Heart left ventricle (tissue), 16 donors: ENCODE data around the gene RACGAP1. TPM values are rescaled to one million over a fixed set of nuclear protein-coding genes. Genes with fewer than 3 reads are reported as not detected.

Experiments used
- ATAC-seq, 4 donors: fragments of 200-7000 bp; cut with Tn5 transposase; one replicate each; pipeline ENCODE4 v1.9.1; 2020 to 2022; ENCODE audit warnings: moderate library complexity in 4 of 4, mild to moderate bottlenecking in 3 of 4, moderate number of reproducible peaks in 1 of 4
- DNase-seq, 5 donors: peaks; one replicate each; pipeline ENCODE4 v3.0.0-alpha.2; 2020
- H3K27ac ChIP-seq, 12 donors: fragments of 200-600 bp; sonication (generic) in 4 of 12; one replicate each; pipeline versions ENCODE4 v1.5.0 to v1.8.0; 2016 to 2022; ENCODE audit warnings: mild to moderate bottlenecking in 2 of 12
- H3K27me3 ChIP-seq, 9 donors: fragments of 200-600 bp; sonication (generic) in 2 of 9; one replicate each; pipeline versions ENCODE4 v1.5.1 to v1.8.0; 2016 to 2022; ENCODE audit warnings: mild to moderate bottlenecking in 3 of 9
- H3K36me3 ChIP-seq, 9 donors: fragments of 200-600 bp; sonication (generic) in 2 of 9; one replicate each; pipeline versions ENCODE4 v1.5.0 to v1.8.0; 2018 to 2022; ENCODE audit warnings: mild to moderate bottlenecking in 2 of 9
- H3K4me1 ChIP-seq, 12 donors: fragments of 200-600 bp; sonication (generic) in 4 of 12; one replicate each; pipeline versions ENCODE4 v1.5.0 to v1.8.0; 2016 to 2022; ENCODE audit warnings: mild to moderate bottlenecking in 3 of 12
- H3K4me3 ChIP-seq, 12 donors: fragments of 200-600 bp; sonication (generic) in 4 of 12; one replicate each; pipeline versions ENCODE4 v1.5.0 to v1.8.0; 2017 to 2022; ENCODE audit warnings: mild to moderate bottlenecking in 9 of 12, moderate library complexity in 4 of 12
- H3K9me3 ChIP-seq, 12 donors: fragments of 200-600 bp; sonication (generic) in 4 of 12; one replicate each; pipeline versions ENCODE4 v1.5.0 to v1.8.0; 2016 to 2022; ENCODE audit warnings: mild to moderate bottlenecking in 1 of 12
- POLR2A ChIP-seq, 2 donors: fragments of 450-650 bp; IDR thresholded peaks; one replicate each; pipeline ENCODE4 v1.6.1; 2017; ENCODE audit warnings: antibody characterized with exemption in 2 of 2, mild to moderate bottlenecking in 2 of 2, moderate library complexity in 2 of 2
- WGBS, 4 donors: extraction: QIAGEN DNeasy Blood & Tissue Kit in 2 of 4; methylation state at CpG; one replicate each; pipeline versions ENCODE4 v1.1.5 to v1.1.7; 2013 to 2018; 5-methylcytosine and 5-hydroxymethylcytosine counted together
- intact Hi-C, 10 donors: fragments of 100-400 bp; cut with DNase I; formaldehyde crosslinking; loops; one replicate each; pipeline versions ENCODE4 v1.11.1 to v1.14.2; 2022
- polyA plus RNA-seq, 2 donors: library from polyadenylated mRNA; stranded (reverse); fragments of 200-250 nt; gene quantifications; one replicate each; pipeline ENCODE4 v1.2.3, GENCODE V29; 2013
- total RNA-seq, 9 donors: library from RNA; depleted of rRNA in 2 of 9; stranded (reverse); fragments of >200 nt in 2 of 9; fragmentation: NEBNext Ultra II Directional in 3 of 9; extraction: Animal tissue kit (Norgen Biotek cat#: 25700) in 3 of 9; gene quantifications; one replicate each; pipeline versions ENCODE4 v1.1.0 to v1.2.4, GENCODE V29; 2016 to 2023
- TF ChIP-seq, protein P1 (sequence below), 12 donors: fragments of 200-600 bp; sonication (generic) in 4 of 12; IDR thresholded peaks; one replicate each; pipeline versions ENCODE4 v1.5.0 to v1.8.0; 2018 to 2022; ENCODE audit warnings: antibody characterized with exemption in 12 of 12, mild to moderate bottlenecking in 5 of 12
- donor health status: ischemic (EF 13 %, LVEDD 7.1; RV severe dilation, severe dysfunction).
- donor health status: healthy with polysubstance abuse.
- donor health status: DM: no; HTN: yes; CAD: no.
- donor health status: DM: no; HTN: no; CAD: no.
- donor health status: ischemic (EF 25% LVEDD 6.9; RV normal size, moderate dysfunction).
- donor health status: ischemic (EF 25% LVEDD 5.7; RV mildly dilated, moderate dysfunction).
- donor health status: healthy.
- donor health status: DM: yes; HTN: yes; CAD: no.
- donor health status: ischemic (EF 35%, LVEDD 5.7; RV mildly dilated, moderate dysfunction).
- donor health status: nonischemic (EF 11% LVEDD 7.7; RV severe dilation, severe dysfunction).
- donor health status: DM: yes; HTN: yes; CAD: no.
- donor health status: PGD.
- donor health status: ischemic (EF 29% LVEDD 5.4; RV normal size, mild dysfunction).
- donor health status: nonischemic (EF 23%, LVEDD 6.1; RV moderate dilation, normal function).

The RACGAP1 gene
- total and polyA plus RNA-seq, 11 donors, result 0.91 to 17.8 (median 5.2) TPM

- 75 to 92% (median 88%) methylated on average over 13 to 18 of the region's 18 CpGs for WGBS, 4 donors
- intact Hi-C loops, result loop anchor here in 1 of 10 donors (5.0 kb wide), 1 partner anchor 84 kb away; the partner anchor contains the start of gene ASIC1
- no peaks in the 10 kb centered on the region for H3K36me3 ChIP-seq
- no peak for DNase-seq
- no peak for TF ChIP-seq POLR2A (IDR thresholded peaks at IDR 0.05)
- TF ChIP-seq, protein P1, sequence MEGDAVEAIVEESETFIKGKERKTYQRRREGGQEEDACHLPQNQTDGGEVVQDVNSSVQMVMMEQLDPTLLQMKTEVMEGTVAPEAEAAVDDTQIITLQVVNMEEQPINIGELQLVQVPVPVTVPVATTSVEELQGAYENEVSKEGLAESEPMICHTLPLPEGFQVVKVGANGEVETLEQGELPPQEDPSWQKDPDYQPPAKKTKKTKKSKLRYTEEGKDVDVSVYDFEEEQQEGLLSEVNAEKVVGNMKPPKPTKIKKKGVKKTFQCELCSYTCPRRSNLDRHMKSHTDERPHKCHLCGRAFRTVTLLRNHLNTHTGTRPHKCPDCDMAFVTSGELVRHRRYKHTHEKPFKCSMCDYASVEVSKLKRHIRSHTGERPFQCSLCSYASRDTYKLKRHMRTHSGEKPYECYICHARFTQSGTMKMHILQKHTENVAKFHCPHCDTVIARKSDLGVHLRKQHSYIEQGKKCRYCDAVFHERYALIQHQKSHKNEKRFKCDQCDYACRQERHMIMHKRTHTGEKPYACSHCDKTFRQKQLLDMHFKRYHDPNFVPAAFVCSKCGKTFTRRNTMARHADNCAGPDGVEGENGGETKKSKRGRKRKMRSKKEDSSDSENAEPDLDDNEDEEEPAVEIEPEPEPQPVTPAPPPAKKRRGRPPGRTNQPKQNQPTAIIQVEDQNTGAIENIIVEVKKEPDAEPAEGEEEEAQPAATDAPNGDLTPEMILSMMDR (IDR thresholded peaks at IDR 0.05), result no peak
- no peak for ATAC-seq
- peaks cover 0 to 22% (median 7%) of the 10 kb centered on the region in 9 donors for H3K27me3 ChIP-seq
- H3K27ac ChIP-seq, result no peak within 1 kb of the TSS
- H3K9me3 ChIP-seq, result no peaks in the 10 kb centered on the region
- no peak within 1 kb of the TSS for H3K4me3 ChIP-seq
- peaks cover 0 to 24% (median 7%) of the 10 kb centered on the region in 12 donors for H3K4me1 ChIP-seq
Observed at GRCh38 chr12:49972641-49973360, 52.5 kb downstream of the RACGAP1 start, which contains the start of gene AQP6. Gene AQP6 (plus strand): TSS chr12:49972947. CDS start chr12:49973174, 227 bp downstream.

GRCh38 chr12:49972129-49972528, 53.2 kb downstream of the RACGAP1 start:
- TF ChIP-seq, protein P1 (IDR thresholded peaks at IDR 0.05), result no peak
- TF ChIP-seq POLR2A (IDR thresholded peaks at IDR 0.05), result no peak
- no peak overlapping the region for H3K27ac ChIP-seq
- intact Hi-C loops, result loop anchor here in 1 of 10 donors (5.0 kb wide), 1 partner anchor 85 kb away; the partner anchor contains the start of gene ASIC1
- ATAC-seq, result no peak
- no peaks in the 10 kb centered on the region for H3K36me3 ChIP-seq
- H3K4me3 ChIP-seq, result no peak overlapping the region
- peaks cover 0 to 28% (median 7%) of the 10 kb centered on the region in 9 donors for H3K27me3 ChIP-seq
- no peak for DNase-seq
- H3K4me1 ChIP-seq, result peaks cover 0 to 31% (median 13%) of the 10 kb centered on the region in 12 donors
- H3K9me3 ChIP-seq, result no peaks in the 10 kb centered on the region
- WGBS, 4 donors, result 67 to 85% (median 80%) methylated on average over 9 of the region's 9 CpGs

GRCh38 chr12:49971141-49971540, 54.2 kb downstream of the RACGAP1 start:
- intact Hi-C loops, result loop anchor here in 1 of 10 donors (5.0 kb wide), 1 partner anchor 86 kb away; the partner anchor contains the start of gene ASIC1
- H3K27me3 ChIP-seq, result peaks cover 0 to 29% (median 7%) of the 10 kb centered on the region in 9 donors
- ATAC-seq, result no peak

DNA sequence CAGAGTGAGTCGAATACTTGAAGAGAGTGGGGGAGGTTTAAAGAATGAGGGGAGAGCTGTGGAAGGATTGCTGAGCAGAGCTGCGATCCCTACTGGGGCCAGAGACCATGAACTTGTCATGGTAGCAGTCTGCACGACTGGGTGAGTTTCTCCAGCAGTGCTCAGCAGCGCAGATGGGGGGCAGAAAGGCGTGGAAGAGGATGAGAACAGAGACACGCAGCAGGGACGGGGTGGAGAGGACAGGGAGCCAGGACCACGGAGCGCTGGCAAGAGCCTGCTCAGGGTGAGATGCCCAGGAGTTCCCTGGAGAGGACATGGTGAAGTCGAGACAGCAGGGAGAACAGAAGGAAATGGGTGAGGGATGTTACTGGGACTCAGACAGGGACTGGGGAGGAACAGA, 54.6 kb downstream of the RACGAP1 start:
- WGBS, 4 donors, result 60 to 82% (median 71%) methylated on average over 10 of the region's 10 CpGs
- no peak overlapping the region for H3K27ac ChIP-seq

More at GRCh38 chr12:49971141-49971540, 54.2 kb downstream of the RACGAP1 start:
- 79 to 87% (median 84%) methylated on average over 6 of the region's 6 CpGs for WGBS, 4 donors
- H3K36me3 ChIP-seq, result no peaks in the 10 kb centered on the region
- no peak overlapping the region for H3K27ac ChIP-seq
- H3K4me3 ChIP-seq, result no peak overlapping the region
- TF ChIP-seq, protein P1 (IDR thresholded peaks at IDR 0.05), result no peak
- no peak for TF ChIP-seq POLR2A (IDR thresholded peaks at IDR 0.05)
- DNase-seq, result no peak
- no peaks in the 10 kb centered on the region for H3K9me3 ChIP-seq
- peaks cover 0 to 29% (median 15%) of the 10 kb centered on the region in 12 donors for H3K4me1 ChIP-seq

More for the DNA sequence above, 54.6 kb downstream of the RACGAP1 start:
- H3K9me3 ChIP-seq, result no peaks in the 10 kb centered on the region
- H3K4me3 ChIP-seq, result no peak overlapping the region
- peaks cover 0 to 29% (median 15%) of the 10 kb centered on the region in 12 donors for H3K4me1 ChIP-seq
- ATAC-seq, result no peak
- peaks cover 0 to 29% (median 7%) of the 10 kb centered on the region in 9 donors for H3K27me3 ChIP-seq
- no peak for DNase-seq
- intact Hi-C loops, result loop anchor here in 1 of 10 donors (5.0 kb wide), 1 partner anchor 87 kb away; the partner anchor contains the start of gene ASIC1
- no peaks in the 10 kb centered on the region for H3K36me3 ChIP-seq
- TF ChIP-seq, protein P1 (IDR thresholded peaks at IDR 0.05), result no peak
- no peak for TF ChIP-seq POLR2A (IDR thresholded peaks at IDR 0.05)
